GM18873 (cell line): Measurements from ENCODE around the gene ANKRD13A.
A peak's percentile ranks its signal among the peaks of the same experiment; 100 is the strongest.

Experiments used
- ATAC-seq: cut with Tn5 transposase; IDR thresholded peaks from one replicate; pipeline ENCODE4 v1.9.1; 2021; ENCODE audit warnings: mild to moderate bottlenecking, moderate library complexity, moderate number of reproducible peaks; ENCODE audit not compliant: unreplicated experiment, low FRiP score

ANKRD13A gene

DNA sequence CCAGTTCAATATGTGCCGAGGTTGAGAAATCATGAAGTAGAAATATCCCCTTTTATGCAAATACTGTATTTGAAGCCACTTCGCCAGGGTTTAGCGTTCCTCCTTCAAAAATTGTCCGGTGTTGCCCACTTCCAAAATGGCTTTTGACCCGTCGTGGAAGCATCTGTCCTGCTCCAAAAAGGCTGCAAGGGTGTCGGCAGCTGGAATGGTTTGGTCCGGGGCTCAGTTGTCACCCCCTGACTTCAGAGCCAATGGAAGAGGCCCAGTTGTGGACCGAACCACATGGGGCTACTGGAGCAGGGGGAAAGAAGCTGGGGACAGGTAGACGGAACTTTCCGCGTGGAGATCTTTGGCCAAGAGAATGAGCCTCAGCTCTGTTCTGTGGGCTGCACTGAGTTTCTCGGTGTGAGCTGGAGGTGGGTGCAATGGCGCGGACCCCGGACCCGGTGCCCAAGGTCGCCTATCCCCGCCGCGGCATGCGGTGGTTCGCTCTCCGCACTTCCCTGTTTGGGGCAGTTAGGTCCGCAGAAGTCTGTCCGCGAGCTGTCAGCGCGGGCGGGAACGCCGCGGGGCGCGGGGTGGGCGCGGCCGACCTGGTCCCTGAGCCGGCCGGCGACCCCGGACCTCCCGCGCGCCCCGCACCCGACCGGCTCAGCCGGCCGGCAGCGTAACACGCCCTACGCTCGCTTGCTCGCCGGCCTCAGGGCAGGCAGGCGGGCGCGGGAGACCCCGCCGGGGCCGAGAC, at the start of gene ANKRD13A:
Gene ANKRD13A, plus strand, starts transcription at position 527 of the 745 bp plus-strand sequence. CDS start 259 bp downstream, outside the sequence.
- peak; percentile 44 for ATAC-seq

DNA sequence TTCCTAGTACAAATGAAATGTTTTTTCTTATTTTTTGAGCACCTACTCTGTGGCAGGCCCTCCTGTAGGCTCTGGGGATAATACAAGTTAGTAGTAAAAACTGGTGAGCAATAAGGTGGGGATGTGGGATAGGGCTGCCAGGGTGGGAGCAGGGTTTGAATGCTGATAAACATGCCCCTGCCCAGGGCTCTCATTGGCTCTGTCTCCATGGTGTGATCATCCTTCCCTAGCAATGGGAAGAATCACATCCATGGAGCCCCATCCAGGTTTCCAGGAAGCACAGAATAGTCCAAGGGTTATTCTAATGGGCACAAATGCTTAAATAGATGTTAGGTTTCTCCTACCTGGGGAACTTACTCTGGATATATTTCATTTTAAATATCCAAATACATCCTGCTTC, 48.6 kb upstream of the ANKRD13A start:
- no peak for ATAC-seq

DNA sequence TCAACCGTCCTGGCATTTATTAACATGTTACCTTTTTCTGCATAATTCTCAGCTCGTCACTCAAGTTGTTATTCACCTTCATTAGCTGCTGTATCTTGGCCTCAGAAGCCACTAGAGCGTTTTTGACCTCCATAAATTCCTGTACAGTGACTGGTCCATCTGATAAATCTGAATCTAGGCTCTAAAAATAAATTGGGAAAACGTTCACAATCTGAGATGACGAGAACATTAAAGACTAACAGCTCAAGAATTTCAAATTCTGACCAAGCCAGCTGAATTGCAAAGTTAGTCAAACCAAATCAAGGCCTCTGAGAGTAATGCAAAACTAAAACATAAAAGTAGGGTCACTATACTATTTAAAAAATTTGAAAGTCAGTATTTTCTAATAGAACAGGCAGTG, 48.1 kb upstream of the ANKRD13A start:
- no peak for ATAC-seq

GRCh38 chr12:109951751-109952150, 47.5 kb upstream of the ANKRD13A start:
- ATAC-seq: no peak

DNA sequence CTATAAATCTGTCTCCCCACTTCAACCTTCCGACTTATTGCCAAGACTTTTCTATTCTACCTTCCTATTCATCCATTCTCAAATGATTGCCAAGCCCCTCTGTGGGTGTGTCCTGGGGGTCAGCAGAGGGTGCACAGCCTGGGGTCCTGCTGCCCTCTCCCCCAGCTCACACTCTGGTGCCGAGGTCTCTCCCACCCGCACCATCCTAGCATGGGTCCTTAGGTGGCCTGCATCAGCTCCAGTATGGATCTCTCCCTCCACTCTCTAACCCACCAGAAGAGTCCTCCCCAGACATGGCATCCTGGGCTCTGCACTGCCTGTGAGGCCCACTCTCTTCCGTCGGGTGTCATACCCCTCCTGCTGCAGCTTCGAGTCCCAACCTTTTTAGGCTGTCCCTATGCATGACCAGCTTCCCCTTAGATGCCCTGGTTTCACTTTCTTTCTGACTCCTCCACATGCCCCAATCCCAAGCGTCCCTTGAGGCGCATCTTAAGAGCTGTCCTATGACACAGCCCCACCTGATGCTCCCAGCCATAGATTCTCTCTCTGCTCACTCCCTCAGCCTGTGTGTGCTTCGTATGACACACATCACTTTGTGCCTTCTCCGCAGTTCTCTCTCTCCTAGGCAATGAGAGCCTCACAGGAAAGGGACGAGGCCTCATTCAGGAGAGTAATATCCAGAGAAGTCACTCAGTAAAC, 46.9 kb upstream of the ANKRD13A start:
- ATAC-seq: no peak

- no peak for ATAC-seq
These were observed 46.4 kb upstream of the ANKRD13A start for GRCh38 chr12:109952873-109953272.

DNA sequence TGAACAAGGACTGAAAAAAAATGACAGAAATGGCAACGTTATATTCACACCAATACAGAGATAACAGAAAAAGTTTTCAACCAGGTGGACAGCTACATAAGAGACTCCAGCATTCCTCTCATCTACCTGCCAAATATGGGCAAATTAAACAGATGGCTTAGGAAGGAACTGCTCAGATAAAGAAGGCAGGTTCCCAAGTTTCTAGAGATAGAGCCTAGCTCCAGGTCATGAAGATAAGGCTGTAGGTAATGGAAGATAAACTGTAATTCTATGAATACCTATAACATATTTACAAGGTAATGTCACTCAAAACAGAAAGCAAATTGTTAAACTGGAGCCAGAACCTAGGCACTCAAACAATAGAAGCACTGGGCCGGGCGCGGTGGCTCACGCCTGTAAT, 45.6 kb upstream of the ANKRD13A start:
- no peak for ATAC-seq

DNA sequence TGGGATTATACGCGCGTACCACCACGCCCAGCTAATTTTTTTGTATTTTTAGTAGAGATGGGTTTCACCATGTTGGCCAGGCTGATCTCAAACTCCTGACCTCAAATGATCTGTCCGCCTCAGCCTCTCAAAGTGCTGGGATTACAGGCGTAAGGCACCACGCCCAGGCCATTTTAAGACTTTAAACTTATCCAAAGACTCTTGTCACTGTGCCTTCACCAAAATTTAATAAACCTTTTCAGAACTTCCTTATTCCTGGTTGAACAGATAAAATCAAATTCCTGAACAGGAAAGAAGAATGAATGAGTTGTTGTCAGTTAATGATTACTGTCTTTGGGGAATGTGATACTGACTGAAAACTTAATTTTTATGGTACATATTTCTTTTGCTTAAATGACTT, 40.9 kb upstream of the ANKRD13A start:
- no peak for ATAC-seq

- no peak for ATAC-seq
These were observed 39.7 kb upstream of the ANKRD13A start for GRCh38 chr12:109959411-109960093.

GRCh38 chr12:109961201-109961600, 38.0 kb upstream of the ANKRD13A start:
- no peak for ATAC-seq

DNA sequence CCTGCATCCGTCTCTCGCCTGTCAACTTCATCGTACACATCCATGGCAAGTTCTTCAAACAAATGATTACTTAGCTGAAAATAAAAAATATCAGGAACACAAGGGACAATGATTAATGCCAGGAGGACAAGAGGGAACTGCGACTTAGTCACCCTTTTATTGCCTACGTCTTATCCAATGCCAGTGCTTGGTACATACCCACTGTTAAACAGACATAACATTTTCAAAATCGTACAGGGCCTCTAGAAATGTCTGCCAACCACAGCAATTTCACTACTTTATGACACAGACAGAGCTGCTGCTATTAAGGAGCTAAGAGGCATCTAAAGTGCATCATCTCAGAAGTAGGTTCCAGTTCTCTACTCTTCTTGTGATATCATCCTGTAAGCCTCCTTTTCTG, 37.6 kb upstream of the ANKRD13A start:
- no peak for ATAC-seq

- no peak for ATAC-seq
These were observed 36.8 kb upstream of the ANKRD13A start for GRCh38 chr12:109962398-109962797.

GRCh38 chr12:109963330-109963729, 35.9 kb upstream of the ANKRD13A start:
- no peak for ATAC-seq

GRCh38 chr12:109963743-109964429, 35.3 kb upstream of the ANKRD13A start:
- ATAC-seq: no peak

DNA sequence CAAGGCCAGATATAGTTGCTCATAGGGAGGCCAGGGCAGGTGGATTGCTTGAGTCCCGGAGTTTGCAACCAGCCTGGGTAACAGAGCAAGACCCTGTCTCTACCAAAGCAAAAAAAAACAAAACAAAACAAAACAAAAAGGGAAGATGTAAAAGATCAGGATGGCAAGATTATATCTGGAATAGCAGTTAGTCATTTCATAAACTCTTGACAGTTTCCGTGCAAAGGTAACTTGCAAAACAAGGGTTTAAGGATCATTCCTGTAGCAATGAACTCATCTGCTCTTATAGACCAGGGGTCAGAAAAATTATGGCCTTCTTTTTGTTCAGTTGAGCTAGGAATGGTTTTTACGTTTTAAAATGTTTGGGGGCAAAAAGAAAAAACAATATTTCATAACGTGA, 32.7 kb upstream of the ANKRD13A start:
- no peak for ATAC-seq

- no peak for ATAC-seq
These were observed 31.7 kb upstream of the ANKRD13A start for GRCh38 chr12:109967383-109968031.

DNA sequence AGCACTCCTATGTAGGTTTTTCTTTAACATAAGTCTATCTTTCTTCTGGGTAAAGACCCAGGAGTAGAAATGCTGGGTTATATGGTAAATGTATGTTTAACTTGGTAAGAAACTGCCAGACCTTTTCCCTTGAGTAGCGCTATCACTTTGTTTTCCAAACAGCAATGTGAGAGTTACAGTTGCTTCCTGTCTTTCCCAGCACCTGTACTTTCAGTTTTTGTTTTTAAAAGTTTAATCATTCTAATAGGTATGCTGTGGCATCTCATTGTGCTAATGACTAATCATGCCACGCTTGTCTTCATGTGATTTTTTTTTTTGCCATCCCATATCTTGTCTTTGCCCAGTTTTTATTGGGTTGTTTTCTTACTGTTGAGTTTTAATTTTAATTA, 31.2 kb upstream of the ANKRD13A start:
- no peak for ATAC-seq

GRCh38 chr12:109968801-109969200, 30.4 kb upstream of the ANKRD13A start:
- no peak for ATAC-seq

DNA sequence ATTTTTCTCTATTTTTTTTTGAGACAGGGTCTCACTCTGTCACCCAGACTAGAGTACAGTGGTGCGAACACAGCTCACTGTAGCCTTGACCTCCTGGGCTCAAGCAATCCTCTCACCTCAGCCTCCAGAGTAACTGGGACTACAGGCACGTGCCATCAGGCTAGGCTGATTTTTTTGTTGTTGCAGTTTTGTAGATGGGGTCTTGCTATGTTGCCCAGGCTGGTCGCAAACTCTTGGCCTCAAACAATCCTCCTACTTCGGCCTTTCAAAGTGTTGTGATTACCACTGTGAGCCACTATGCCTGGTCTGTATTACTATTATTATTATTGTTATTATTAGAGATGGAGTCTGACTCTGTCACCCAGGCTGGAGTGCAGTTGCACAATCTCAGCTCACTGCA, 26.4 kb upstream of the ANKRD13A start:
- ATAC-seq: no peak

GRCh38 chr12:109981311-109981710, 17.9 kb upstream of the ANKRD13A start:
- ATAC-seq: no peak
